ENCODE measurements around the gene THAP7.

GRCh38 chr22:21012446-21013407 is 10.8 kb upstream of the THAP7 start:
- TF ChIP-seq CTCF (IDR thresholded peaks at IDR 0.05) (no peak), EP300 (IDR thresholded peaks at IDR 0.05) (no peak)
